GM18498 (cell line): ENCODE results near the gene CRNN.

ENCODE experiments used
- ATAC-seq: cut with Tn5 transposase; IDR thresholded peaks from one replicate; pipeline ENCODE4 v1.9.1; 2021; ENCODE audit warnings: mild to moderate bottlenecking, moderate library complexity; ENCODE audit not compliant: unreplicated experiment

CRNN gene

DNA sequence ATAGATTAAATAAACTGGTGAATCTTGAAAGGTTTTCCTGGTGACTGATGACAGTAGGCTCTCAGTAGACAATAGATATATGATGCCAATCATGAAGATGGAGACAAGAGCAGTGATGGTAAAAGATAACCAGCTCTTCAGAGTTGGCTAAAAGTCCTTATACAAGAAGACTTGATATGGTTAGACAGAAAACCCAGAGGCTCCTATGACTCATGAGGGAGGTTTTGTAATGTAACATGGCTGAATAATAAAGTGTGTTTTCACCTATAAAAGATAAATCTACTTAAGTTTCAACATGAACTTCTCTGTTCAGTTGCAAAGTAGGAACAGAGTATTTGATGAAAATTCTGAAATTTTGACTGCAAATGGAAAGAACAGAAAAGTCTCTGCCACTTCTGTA, 12.7 kb upstream of the CRNN start:
- no peak for ATAC-seq

DNA sequence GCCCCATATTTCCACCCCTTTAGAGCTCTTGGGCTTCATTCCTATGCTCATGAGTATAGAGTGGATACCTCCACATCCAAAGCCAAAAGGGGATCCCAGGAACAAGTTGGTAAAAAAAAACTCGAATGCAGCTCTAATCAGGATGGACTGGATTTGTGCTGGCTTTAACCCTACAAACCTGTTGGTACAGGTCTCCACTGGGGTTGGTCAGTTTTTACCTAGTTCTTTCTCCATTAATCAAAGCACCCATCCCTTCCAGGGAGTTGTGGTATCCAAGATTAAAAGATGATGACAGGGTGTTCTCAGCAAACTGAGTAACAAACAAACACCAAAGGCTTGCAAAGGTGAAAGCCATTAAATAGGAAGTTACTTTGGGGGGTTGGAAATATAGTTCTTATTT, 5.9 kb upstream of the CRNN start:
- ATAC-seq, result no peak

DNA sequence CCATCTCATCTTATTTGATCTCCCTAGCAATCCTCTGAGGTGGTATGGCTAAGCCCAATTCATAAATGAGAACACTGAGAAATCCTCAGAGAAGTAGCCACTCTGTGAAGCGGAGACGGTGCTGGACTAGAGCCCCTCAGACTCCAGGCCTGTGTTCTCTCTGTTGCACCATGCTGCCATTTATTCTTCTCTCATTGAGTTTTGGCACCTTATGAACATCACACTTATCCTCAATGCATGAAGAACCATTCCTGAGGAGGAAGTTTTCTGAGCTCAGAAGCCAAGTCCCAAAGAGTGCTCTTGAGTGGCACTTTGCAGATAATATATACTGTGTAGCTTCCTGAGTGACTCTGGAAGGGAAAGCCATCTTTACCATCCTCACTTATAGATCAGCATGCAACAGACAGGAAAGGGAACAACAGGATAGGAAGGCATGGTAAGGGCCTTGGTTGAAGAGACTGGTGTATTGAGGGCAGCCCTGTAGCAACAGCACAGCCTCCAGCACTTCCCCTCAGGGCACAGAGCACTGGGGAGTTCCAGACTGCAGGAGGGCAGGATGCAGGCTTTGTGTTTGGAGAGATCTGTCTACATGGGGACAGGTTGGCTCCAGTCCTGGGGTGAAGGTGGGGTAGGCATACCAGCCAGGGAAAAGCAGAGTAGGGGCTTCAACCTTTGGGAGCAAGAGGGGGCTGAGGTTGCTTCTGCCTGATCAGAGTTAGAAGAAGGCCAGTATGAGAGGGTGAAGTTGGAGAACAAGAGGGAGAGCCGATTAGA, 1.6 kb upstream of the CRNN start:
- ATAC-seq, result no peak

DNA sequence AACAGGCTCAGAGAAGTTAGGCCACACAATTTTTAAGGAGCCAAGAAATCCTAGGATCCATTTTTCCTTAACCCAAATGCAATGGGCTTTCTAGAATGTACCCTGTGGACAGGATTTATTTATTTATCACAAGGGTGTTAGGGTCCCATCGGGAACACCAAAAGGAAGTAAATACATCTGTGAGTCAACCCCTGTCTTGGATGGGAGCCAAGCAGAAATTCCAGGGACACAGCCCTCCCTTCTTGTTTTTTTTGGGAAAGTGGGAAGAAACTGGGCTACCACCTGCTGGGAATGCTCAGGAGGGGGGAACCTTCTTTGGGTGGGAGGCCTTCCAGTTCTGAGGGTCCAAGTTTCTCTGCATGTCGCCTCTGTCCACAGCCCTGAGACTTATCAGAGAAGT, 1.3 kb downstream of the CRNN start:
- no peak for ATAC-seq

DNA sequence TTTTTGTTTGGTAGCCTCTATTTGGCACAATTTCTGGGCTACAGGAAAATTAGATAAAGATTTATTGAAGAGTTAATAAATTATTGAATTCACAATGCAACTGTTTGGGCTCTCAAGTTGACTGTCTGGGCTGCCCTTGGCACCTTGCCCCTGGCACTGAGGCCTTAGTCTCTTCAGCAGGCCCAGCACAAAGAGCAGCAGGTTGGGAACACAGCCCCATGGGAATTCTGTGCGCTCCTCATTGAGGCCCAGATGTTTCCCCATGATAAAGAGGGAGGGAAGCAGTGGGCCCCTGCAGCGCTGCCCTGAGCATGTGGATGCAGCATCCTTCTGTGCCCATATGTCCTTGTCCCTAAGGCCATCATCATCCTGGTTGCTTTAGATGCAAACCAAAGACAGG, 2.9 kb downstream of the CRNN start:
- no peak for ATAC-seq

DNA sequence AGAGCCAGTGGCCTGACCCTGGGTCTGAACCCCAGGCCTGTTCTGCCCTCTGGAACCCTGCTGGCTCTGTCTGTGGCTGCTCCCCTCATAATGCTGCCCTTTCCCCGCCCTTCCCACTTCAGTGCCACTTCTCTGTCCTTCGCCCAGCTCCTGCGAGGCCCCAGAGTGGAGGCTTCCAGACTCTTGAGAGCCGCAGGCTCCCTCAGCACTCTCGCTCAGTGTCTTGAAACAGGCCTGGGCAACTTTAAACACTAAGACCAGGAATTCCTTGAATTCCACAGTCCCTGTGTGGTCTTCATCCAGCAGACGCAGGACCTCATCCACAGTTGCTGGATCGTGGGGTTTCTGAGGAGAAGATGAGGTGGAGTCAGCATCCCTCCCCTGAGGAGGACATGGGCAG, 3.5 kb downstream of the CRNN start:
- ATAC-seq, result no peak

DNA sequence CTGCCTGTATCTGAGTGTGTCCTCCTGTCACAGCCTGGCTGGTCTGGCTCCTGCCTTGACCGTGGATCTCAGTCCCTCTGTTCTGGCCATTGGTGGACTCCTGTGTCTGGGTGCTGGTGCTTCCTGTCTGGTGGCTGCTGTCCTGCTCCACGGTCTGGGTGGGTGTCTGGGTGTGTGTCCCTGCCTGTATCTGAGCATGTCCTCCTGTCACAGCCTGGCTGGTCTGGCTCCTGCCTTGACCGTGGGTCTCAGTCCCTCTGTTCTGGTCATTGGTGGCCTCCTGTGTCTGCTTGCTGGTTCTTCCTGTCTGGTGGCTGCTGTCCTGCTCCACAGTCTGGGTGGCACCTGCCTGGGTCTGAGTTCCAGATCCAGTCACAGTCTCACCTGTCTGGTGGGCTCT, 4.0 kb downstream of the CRNN start:
- no peak for ATAC-seq

DNA sequence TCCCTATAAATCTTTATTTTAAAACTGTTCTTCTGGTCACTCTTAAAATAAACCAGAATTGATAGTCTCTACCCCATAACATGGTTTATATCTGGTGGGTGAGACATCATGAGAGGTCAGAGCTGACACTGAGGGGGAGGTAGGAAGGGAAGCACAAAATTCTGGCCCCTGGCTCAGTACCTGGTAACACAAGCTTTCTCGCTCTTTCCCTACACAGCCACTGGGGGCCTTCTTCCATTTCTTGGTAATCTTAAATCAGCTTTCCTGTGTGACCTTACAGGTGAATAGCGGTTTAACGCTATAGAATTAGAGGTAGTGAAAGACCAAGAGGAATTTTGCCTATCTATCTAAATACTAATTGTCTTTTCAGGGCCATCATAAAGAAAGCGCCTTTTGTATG, 5.4 kb downstream of the CRNN start:
- no peak for ATAC-seq

DNA sequence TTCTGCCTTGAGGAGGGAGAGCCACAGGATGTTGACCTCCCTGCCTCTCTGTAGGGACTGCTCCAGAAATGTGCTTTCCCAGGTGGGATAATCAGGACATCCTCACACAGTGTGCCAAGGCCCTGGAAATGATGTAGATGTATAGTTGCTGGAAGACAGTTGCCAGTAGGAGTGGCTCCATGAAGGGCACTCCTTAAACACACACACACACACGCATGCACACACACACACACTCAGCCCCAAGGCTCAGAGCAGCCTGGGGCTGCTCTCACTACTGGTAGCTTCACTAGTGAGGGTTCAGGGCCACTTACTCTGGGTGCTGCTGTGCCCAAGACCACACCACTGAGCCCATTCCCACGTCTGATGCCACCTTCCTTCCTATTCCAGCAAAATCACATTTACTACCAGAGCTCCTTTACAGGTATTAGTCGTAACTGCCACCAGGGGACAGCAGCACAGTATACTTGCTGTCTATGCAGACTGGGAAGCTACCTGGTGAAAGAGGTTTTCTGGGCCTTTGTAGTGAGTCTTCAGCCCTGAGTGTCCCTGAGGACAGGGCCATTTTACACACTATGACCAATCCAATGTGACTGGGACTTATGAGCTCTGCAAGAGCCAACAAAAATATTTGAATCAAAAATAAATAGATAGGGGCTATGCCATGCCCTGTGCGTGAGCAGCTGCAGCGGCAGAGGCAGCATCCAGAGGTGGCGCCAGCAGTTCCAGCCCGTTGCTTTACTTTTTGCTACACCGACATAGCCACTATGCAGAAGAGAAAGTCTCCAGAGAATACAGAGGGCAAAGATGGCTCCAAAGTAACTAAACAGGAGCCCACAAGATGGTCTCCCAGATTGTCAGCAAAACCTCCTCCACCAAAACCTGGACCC, 15.0 kb downstream of the CRNN start:
- ATAC-seq, result no peak

DNA sequence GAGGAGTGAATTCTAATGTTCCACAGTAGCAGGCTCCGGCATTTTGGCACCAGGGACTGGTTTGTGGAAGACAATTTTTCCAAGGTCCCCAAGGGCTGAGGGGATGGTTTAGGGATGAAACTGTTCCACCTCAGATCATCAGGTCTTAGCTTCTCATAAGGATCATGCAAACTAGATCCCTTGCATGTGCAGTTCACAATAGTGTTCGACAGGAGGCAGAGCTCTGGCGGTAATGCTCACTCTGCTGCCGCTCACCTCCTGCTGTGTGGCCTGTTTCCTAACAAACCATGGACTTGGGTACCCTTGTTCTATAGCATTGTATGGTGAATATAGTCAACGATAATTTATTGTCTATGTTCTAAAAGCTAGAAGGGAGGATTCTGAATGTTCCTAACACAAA, 16.6 kb downstream of the CRNN start:
- no peak for ATAC-seq

DNA sequence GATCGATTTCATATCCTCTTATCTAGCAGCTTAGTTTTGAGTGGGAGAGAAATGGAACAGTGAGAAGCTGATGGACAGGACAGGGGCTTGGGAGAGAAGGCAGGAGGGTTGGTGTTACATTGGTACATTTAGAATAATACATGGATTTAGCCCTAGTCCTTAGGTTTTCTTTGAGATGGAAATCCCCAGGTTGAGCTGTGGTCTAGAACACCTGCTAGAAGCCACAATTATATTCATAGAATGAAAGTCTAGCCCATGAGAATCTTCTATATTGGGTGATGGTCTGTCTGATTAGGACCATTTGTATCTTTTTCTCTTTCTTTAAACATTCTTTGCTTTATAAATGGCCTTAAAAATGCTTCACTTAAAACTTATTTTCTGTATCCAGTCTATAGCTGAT, 19.9 kb downstream of the CRNN start:
- ATAC-seq, result no peak

DNA sequence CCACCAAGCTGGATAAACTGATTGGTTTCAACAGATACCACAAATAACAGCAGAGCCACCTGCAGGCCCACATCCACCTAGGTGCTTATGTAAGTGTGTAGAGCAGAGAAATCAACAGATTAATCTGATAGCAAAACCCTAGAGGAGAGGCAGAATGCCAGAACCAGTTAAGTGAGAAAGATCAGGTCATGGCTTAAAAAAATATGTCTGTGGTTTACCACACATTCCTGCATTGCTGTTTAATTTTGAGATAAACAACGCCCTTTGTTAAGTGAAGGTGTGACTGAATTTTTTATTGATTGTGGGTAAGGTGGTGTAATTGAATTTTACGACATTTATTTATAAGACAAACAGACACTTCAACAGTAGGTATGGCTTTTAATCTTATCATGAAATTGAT, 21.2 kb downstream of the CRNN start:
- no peak for ATAC-seq

DNA sequence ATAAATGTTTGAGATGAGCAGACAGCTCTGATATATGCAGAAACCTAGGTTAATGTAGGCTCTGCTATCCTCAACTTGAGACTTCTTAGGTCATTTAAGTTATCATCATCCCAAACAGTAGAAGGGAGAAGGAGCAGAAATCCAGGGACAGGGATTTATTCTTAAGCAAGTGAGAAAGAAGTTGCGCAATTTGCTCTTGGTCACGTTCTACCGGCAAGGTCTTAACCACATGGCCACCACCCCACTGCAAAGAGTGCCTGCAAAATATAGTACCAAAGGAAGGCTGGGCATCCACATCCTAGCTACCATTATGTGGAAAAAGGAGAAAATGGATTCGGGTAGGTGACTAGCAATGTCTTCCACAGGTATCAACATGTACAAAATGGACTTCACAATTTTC, 25.2 kb downstream of the CRNN start:
- ATAC-seq, result no peak

DNA sequence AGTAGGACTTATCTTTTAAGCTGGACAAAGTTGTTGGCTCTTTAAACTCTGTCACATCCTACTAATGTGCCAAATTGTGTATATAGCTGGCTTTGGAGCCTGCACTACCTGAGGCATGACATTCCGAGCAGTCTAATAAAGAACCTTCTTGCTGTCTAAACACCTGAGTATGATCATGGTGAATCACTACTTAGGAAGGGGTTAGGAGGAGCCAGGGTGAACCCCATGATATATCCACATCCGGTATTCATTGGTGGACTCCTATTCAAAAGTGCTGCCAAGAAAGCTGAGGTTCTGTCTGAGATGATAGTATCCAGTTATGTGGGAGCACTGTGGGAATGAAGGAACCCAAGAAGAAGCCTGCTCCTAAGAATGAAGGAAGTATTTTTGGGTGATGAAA, 27.1 kb downstream of the CRNN start:
- no peak for ATAC-seq

DNA sequence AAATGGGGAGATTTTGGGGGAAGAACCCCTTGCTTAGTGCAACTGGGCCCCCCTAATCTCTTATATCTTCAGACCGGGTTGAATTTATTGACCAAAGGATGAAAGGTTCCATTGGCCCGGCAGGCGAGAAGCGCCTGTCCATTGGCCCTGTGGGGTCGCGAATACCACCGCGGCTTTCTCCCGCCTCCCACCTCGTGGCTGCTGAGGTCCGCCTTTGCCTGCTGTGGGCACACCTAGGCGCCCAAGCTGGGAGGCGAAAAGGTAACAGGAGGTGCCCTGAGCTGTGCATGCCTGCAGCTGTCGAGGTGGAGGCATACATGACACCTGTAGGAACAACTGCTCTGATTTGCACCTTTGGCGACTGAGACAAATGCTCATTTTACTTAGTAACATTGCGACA, 33.1 kb downstream of the CRNN start:
- ATAC-seq, result no peak

DNA sequence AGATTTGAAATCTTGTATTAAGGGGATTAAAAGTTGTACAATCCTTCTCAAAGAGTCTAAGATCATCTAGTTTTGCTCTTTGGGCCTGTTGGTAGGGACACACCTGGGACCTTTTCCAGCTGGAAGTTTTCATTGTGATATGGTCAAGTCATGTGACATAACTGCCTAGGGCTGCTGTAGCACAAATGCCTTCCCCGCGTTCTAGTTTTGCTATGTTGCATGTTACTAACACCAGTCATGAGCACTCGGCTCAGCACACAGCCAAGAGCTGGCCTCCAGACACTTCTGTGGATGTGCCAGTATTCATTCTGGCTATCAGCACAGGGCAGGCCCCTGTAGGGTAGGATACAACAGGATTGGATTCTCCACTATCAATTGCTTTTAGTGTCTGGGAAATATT, 39.6 kb downstream of the CRNN start:
- ATAC-seq, result no peak

DNA sequence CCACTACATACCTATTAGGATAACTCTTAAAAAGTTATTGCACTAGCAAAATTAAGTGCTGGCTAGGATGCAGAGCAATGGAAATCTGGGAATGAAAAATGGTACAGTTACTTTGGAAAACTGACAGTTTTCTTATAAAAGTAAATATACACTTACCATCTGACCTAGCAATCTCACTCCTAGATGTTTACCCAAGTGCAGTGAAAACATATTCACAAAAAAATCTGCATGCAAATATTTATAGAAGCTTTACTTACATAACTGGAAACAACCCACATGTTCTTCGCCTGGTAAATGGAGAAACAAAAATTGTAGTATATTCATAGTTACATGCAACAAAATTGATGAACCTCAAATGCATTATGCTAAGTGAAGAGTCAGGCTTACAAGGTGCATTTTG, 41.4 kb downstream of the CRNN start:
- ATAC-seq, result no peak

DNA sequence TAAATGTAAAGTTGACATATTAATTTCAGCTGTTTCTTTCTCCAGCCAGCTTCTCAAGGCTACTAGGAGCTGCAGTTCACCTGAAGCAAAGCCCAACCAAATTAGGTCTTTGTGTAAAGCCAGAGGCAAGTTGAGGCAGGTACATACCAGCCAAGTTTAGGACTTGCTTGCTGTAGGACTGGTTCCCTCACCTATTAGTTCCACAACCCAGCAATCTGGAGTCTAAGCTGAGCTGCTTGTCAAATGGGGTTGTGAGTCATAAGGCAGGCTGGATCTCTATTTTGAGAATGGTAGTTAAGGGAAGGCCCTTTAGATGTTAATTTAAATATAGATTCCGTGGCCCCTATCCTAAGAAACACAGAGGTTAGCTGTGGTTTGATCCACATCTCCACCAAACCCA, 46.6 kb downstream of the CRNN start:
- no peak for ATAC-seq

DNA sequence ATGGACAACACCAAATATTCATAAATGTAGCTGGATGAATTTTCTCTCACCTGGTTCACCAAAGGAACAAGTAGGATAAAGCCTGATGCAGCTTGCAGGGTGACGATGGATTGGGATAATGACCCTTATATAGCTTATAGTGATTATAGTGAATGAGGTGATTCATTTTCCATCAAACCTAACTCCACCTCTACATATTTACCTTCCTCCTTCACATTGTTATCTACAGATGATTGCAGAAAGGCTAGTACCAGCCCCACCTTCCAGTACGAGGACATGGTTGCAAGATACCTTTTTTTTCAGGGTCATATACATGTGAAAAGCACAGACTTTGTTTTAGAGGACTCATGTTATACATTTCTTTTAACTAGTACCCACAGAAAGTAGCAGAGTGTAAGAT, 54.2 kb downstream of the CRNN start, which contains the start of gene FLG2:
TSS of gene FLG2 (minus strand) at position 101 of the 400 bp plus-strand sequence. CDS start 1,122 bp downstream, outside the sequence.
- ATAC-seq, result no peak
